Measurements from ENCODE around the gene ETFA.
A peak's percentile ranks its signal among the peaks of the same experiment; 100 is the strongest.

ETFA gene

DNA sequence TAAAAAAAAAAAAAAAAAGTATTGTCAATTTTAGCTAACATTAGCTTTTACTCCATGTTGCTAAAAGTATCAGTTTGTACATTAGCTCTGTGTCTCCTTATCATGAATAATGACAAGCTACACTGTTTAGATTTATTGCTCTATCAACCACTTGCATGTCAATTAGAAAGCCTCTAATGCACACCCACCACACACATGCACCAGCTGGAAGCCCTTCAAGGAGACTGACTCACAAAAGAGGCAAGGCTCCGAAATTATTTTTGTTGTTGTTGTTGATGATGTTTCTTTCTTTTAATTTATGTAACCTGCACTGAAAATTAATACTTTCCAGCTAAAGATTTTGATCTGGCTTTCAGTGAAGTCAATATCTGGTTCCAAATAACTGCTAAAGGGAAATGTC is 71.5 kb downstream of the ETFA start:
- H3K4me3 ChIP-seq (ENCODE audit: low read depth, low read length), result no peak overlapping the region
- TF ChIP-seq, protein P1, sequence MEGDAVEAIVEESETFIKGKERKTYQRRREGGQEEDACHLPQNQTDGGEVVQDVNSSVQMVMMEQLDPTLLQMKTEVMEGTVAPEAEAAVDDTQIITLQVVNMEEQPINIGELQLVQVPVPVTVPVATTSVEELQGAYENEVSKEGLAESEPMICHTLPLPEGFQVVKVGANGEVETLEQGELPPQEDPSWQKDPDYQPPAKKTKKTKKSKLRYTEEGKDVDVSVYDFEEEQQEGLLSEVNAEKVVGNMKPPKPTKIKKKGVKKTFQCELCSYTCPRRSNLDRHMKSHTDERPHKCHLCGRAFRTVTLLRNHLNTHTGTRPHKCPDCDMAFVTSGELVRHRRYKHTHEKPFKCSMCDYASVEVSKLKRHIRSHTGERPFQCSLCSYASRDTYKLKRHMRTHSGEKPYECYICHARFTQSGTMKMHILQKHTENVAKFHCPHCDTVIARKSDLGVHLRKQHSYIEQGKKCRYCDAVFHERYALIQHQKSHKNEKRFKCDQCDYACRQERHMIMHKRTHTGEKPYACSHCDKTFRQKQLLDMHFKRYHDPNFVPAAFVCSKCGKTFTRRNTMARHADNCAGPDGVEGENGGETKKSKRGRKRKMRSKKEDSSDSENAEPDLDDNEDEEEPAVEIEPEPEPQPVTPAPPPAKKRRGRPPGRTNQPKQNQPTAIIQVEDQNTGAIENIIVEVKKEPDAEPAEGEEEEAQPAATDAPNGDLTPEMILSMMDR (IDR thresholded peaks at IDR 0.05; ENCODE audit: low read depth, low read length), result no peak

DNA sequence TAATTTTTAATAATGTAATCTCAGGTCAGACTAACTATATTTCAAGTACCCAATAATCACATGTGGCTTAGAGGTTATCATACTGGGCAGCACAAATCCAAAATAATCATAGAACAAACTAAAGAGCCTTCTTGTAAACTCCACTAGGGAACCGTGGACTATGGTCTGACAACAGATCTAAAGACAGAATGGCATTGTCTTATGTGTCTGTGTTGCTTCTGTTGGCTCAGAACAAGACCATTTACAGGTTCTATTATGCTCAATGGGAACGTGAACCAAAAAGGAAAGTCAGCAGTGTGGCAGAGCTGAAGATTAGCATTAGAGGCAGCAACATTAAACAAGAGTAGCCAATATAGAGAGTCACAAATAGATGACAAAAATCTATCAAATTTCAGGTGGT is 74.9 kb downstream of the ETFA start:
- H3K4me3 ChIP-seq (ENCODE audit: low read depth, low read length), result no peak overlapping the region
- TF ChIP-seq, protein P1 (IDR thresholded peaks at IDR 0.05; ENCODE audit: low read depth, low read length), result no peak

DNA sequence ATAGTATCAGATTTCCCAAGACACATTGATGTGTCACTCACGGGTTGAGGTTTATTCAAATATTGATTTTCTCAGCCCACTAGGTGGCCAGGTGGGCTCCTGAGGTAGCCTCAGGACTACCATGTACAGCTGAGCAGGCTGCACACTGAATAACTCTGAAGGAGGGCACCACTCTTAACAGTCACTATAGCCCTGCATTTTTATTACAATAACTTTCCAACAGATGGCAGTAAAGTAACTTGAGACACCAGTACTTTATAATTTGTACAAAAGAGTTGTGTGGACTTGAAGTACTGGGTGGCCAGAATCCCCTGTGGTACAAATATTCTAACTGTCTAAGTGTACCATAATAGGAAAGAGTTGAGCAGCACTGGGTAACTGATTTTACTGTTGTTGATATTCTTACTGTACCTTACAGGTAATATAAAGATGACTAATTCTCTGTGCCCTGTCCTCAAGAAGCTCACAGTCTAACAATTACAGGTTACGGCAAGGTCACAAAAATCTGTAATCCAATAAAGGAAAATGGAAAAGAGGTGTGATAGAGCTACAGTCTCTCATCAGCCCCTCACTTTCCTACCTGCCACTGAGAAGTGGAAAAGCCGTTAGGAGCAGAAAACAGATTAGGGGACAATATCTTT is 76.0 kb downstream of the ETFA start:
- TF ChIP-seq, protein P1 (IDR thresholded peaks at IDR 0.05; ENCODE audit: low read depth, low read length), result peak; percentile 33; the same call in 1 of the 2 replicates
- H3K4me3 ChIP-seq (ENCODE audit: low read depth, low read length), result no peak overlapping the region

DNA sequence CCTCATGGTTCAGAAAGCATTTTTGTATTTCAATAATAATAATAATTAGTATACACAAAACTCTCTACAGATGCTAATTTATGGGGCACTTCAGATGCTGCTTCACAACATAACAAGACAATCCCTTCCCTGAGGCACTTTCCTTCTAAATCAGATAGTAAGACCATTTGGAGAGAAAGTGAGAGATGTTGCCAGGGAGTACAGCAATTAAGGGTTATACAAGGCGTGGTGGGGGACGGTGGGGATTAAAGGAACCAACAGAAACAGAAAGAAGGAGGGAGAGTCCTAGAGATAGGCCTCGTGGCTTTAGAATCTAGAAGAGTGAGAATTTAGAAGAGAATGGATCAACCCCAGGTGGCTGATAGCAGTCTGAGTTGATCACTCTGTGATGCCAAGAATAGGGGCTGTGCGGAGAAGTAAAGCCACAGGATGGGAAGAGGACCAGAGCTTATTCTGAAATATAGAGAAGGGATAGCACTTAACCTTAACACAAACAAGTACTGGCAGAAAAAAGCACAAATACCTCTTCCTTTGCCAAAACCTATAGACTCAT is 76.9 kb downstream of the ETFA start:
- H3K4me3 ChIP-seq (ENCODE audit: low read depth, low read length), result no peak overlapping the region
- TF ChIP-seq, protein P1 (IDR thresholded peaks at IDR 0.05; ENCODE audit: low read depth, low read length), result no peak

DNA sequence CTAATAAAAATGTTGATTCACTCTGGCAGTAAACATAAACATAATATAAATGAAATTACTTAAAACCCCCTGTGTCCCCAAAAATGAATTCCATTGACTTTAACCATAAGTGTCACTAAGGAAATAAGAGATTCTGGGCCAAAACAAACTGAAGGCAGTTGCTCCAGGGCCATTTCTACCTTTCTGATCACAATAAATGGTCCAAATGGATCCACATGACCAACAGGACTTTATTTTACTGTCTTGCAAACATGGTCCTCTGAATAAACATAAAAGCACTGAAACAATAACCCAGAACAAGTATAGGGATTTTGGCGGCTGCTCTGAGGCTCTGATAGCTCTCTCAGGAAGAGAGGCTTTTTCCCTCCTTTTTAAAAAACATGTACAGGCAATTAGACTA is 77.3 kb downstream of the ETFA start:
- TF ChIP-seq, protein P1 (IDR thresholded peaks at IDR 0.05; ENCODE audit: low read depth, low read length), result no peak
- H3K4me3 ChIP-seq (ENCODE audit: low read depth, low read length), result no peak overlapping the region

DNA sequence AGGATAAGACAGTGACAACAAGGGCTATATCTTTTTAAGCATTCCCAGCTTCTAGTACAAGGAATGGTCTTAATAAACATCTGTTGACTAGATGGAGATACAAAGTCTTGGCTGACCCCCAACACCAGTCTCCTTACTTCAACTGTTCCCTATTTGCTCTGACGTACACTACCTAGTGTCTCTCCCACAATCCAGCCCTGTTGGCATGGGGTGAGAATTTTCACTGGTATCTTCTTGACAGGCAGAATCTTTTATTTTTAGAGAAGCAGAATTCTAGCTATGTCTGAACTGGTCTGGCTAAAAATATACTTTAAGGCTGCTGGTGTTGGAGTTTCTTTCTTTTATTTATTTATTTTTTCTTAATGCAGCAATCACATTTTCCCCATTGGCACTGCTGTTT is 82.0 kb downstream of the ETFA start:
- TF ChIP-seq, protein P1 (IDR thresholded peaks at IDR 0.05; ENCODE audit: low read depth, low read length), result no peak
- no peak overlapping the region for H3K4me3 ChIP-seq (ENCODE audit: low read depth, low read length)

DNA sequence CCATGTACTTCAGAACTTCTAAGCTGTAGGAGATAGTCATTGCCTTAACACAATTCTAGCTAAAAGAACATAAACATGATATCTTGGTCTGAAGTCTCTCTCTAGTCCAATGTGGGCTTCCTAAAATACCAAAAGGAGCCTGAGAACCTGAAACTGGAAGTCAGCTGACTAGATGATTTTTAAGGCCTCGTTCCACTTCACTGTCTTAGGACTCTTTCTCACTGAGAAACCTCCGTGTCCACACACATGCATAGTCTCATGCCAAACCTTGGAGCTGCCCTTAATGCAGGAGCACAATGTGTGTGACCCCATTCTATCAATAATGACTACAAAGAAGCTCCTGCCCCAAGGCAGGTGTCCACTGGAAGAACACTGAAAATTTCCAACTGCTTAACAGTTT is 87.7 kb downstream of the ETFA start:
- H3K4me3 ChIP-seq (ENCODE audit: low read depth, low read length), result no peak overlapping the region
- TF ChIP-seq, protein P1 (IDR thresholded peaks at IDR 0.05; ENCODE audit: low read depth, low read length), result no peak

Data from WI38 (cell line).